ENCODE results near the gene LRRC56.

GRCh38 chr11:536841-537621 lies at the start of gene LRRC56:
- no peak for TF ChIP-seq EZH2 (IDR thresholded peaks at IDR 0.05; ENCODE audit: insufficient read depth, poor library complexity, severe bottlenecking)
- no peak for TF ChIP-seq EZH2phosphoT487 (IDR thresholded peaks at IDR 0.05; ENCODE audit: insufficient read depth, low read depth)
